ENCODE results near the gene CEP85.

The CEP85 gene

DNA sequence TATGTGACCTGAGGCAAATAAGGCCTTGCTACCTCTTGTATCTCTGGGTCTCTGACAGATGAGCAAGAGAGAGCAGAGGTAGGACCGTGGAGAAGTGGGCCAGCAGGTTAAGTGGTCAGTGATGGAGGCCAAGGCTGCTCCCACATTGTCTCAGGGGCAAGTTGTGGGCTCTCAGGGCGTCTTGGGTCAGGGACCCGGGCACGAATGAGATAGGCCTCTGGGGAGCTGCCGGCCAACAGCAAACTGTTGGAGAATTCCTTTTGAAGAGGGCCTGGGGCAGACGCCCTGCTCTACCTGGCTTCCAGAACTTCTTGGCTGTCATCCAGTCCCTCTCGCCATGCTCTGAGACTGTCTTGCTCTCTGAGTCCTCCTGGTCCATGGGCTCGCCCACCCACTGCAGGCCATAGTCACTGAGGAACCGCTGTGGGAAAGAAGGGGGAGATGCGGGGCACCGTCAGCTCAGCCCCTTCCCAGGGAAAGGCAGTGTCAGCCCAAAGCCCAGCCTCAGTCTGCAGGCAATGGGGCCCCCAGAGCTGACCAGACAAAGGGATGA lies 60.0 kb downstream of the CEP85 start:
- ChIA-PET CTCF (interaction anchor here (1.0 kb wide), 1 partner anchor 8 kb away, joined by 3 read pairs; no protein-coding TSS in a partner anchor), POLR2A (no interaction called here)
- DNase-seq (ENCODE audit: extremely low spot score) = no peak
- TF ChIP-seq CTBP1 (IDR thresholded peaks at IDR 0.05; ENCODE audit: borderline replicate concordance) (no peak), ELF4 (IDR thresholded peaks at IDR 0.05) (no peak), ARNT (IDR thresholded peaks at IDR 0.05) (no peak), SUZ12 (IDR thresholded peaks at IDR 0.05) (no peak), SP1 (IDR thresholded peaks at IDR 0.05) (no peak), BHLHE40 (IDR thresholded peaks at IDR 0.05; ENCODE audit: borderline replicate concordance) (no peak), FOXK2 (IDR thresholded peaks at IDR 0.05) (no peak), L3MBTL2 (conservative IDR thresholded peaks at IDR 0.05) (no peak), NFRKB (IDR thresholded peaks at IDR 0.05) (no peak), FOXM1 (IDR thresholded peaks at IDR 0.05; ENCODE audit: borderline replicate concordance) (no peak), TARDBP (IDR thresholded peaks at IDR 0.05) (no peak), HDGF (IDR thresholded peaks at IDR 0.05; ENCODE audit: borderline replicate concordance) (no peak), ZNF384 (IDR thresholded peaks at IDR 0.05) (no peak), LEF1 (IDR thresholded peaks at IDR 0.05; ENCODE audit: borderline replicate concordance) (no peak), FOXA1 (IDR thresholded peaks at IDR 0.05) (no peak)
- TF ChIP-seq, protein P1, sequence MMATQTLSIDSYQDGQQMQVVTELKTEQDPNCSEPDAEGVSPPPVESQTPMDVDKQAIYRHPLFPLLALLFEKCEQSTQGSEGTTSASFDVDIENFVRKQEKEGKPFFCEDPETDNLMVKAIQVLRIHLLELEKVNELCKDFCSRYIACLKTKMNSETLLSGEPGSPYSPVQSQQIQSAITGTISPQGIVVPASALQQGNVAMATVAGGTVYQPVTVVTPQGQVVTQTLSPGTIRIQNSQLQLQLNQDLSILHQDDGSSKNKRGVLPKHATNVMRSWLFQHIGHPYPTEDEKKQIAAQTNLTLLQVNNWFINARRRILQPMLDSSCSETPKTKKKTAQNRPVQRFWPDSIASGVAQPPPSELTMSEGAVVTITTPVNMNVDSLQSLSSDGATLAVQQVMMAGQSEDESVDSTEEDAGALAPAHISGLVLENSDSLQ (IDR thresholded peaks at IDR 0.05) = no peak

DNA sequence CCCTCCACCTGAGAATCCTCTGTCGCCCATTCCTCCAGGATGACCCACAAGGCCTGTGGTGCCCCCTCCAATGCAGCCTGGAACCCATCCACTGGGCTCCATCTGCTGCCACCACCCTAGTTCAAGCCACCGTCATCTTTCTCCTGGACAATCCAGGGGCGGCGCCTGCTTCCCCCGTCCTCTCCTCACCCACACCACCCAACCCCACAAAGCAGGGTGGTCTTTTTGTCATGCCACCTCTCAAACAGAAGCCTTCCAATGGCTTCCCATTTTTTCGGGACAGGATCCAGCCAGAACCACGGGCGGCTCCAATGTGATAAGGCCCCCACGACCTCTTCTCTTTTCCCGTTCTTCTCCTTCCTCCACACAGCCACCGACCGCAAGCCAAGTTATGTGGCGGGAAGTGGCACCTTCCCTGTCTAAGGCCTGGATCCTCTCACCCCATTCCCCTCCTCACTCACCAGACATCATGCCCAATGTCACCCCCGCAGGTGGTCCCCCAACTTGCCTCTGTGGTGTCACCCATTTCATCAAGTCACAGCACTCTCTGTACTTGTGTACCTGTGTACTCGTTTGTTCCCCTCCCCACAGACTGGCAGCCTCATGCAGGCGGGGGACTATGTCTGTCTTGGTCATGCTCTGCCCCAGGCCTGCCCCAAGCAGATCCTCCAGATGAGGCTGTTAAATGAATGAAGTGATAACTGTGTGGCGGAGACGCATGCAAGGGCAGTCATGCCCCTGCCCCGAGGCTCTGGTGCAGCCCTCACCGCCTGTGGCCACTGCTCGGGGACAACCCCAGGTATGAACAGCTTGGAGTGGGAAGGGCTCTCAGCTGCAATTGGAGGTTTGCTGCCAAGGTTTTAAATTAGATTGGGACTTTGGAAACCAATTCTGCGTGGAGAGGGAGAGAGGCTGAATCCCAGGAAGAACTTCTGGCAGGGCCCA lies 61.5 kb downstream of the CEP85 start:
- no peak for DNase-seq (ENCODE audit: extremely low spot score)
- ChIA-PET POLR2A (interaction anchor here (1.4 kb wide), 1 partner anchor 12 kb away, joined by 7 read pairs; the partner anchor contains the start of gene UBXN11), CTCF (no interaction called here)
- TF ChIP-seq ARNT (IDR thresholded peaks at IDR 0.05) (no peak), SUZ12 (IDR thresholded peaks at IDR 0.05) (no peak), NFRKB (IDR thresholded peaks at IDR 0.05) (no peak), FOXA1 (IDR thresholded peaks at IDR 0.05) (no peak), BHLHE40 (IDR thresholded peaks at IDR 0.05; ENCODE audit: borderline replicate concordance) (no peak), CTBP1 (IDR thresholded peaks at IDR 0.05; ENCODE audit: borderline replicate concordance) (no peak), ZNF384 (IDR thresholded peaks at IDR 0.05) (no peak)
- TF ChIP-seq, protein P1 (IDR thresholded peaks at IDR 0.05) = no peak

DNA sequence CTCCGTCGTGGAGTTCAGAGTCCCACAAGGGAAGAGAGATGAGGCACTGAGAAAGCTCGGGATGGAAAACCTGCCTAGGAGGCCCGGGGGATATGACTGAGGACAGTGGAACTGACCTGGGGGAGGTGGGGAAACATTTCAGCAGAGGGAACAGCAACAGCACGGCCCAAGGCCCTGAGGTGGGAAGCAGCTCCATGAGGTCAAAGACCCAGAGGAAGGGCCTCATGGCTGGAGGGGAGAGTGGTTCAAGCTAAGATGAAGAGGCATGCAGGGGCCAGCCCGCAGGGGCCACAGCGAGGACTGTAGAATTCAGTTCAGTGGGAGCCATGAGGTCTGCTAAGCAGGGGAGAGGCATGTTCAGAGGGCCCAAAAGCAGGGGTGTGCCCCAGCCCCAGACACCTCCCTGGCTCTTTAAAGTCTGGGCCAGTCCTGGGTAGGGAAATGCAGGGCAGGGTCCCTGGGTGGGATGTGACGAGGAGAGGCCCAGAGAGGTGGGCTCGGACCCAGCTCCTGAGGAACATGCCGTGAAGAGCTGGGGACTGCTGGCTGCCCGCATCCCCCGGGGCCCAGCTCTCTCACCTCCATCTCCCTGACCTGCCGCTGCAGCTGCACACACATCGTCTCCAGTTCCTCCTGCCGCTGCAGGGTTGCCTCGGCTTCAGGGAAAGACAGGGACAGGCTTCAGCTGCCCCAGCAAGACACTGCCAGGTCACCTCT lies 62.5 kb downstream of the CEP85 start:
- no peak for DNase-seq (ENCODE audit: extremely low spot score)
- ChIA-PET POLR2A (interaction anchor here (1.4 kb wide), 1 partner anchor 11 kb away, joined by 7 read pairs; the partner anchor contains the start of gene UBXN11), CTCF (interaction anchor here (0.6 to 1.0 kb wide), 3 partner anchors 11 to 113 kb away, joined by 3 read pairs; no protein-coding TSS in a partner anchor)
- TF ChIP-seq BHLHE40 (IDR thresholded peaks at IDR 0.05; ENCODE audit: borderline replicate concordance) = no peak
- TF ChIP-seq ARNT (IDR thresholded peaks at IDR 0.05) = no peak
- no peak for TF ChIP-seq L3MBTL2 (conservative IDR thresholded peaks at IDR 0.05)

DNA sequence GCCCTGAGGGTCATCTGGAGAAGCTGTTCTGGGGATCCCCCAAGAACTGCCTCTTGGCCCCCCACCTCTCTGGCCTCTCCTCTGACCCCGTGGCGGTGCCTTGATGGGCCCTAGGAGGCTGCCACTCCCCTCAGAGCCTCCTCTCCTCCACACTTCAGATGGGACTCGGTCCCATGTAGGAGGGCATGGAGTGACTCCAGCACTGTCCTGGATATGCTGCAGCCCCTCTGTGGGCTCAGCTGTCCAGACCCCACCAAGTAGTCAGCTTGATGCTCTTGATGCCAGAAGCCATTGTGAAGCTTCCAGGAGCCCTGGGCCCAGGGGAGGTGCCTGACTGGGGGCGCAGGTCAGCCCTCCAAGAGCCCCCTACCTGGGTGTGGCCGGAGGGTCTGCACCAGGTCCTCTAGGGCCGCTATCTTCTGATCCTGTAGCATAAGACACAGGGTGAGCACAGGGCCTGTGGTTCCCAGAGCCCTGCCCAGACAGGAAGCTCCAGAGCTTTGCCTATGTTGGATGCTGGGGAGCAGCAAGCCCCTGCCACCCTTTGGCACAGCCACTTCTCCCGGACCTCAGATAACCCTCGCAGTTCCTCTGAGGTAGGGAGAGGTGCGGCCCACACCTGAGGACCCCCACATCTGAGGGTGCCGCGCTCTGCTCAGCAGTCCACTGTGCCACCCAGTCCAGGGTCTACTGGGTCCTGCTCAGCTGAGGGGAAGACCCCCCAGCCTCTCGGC lies 63.2 kb downstream of the CEP85 start:
- POLR2A ChIA-PET = no interaction called here
- CTCF ChIA-PET = interaction anchor here (0.6 to 1.0 kb wide), 3 partner anchors 12 to 113 kb away, joined by 3 read pairs; no protein-coding TSS in a partner anchor
- no peak for DNase-seq (ENCODE audit: extremely low spot score)
- TF ChIP-seq ELF4 (IDR thresholded peaks at IDR 0.05) (no peak), NFRKB (IDR thresholded peaks at IDR 0.05) (no peak), ARNT (IDR thresholded peaks at IDR 0.05) (no peak), TARDBP (IDR thresholded peaks at IDR 0.05) (no peak), SP1 (IDR thresholded peaks at IDR 0.05) (no peak), FOXA1 (IDR thresholded peaks at IDR 0.05) (no peak)

DNA sequence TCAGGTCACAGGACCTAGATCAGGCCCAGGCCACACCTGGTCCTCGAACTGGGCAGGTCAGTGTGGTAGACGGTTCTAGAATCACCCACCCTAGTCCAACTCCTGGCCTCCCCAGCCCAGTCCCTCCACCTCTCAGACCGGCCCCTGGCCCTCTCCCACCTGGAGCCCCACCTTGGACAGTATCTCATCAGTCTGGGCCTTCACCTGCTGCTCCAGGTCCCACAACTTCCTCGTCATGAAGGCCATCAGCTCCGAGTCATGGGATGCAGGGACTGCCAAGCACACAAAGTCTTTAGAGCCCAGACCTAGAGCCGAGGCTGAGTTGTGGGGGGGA lies 63.8 kb downstream of the CEP85 start:
- ChIA-PET POLR2A (no interaction called here), CTCF (interaction anchor here (1.0 kb wide), 1 partner anchor 12 kb away, joined by 3 read pairs; no protein-coding TSS in a partner anchor)
- no peak for DNase-seq (ENCODE audit: extremely low spot score)
- no peak for TF ChIP-seq FOXA1 (IDR thresholded peaks at IDR 0.05)
- TF ChIP-seq ELF4 (IDR thresholded peaks at IDR 0.05) = no peak
- TF ChIP-seq, protein P1 (IDR thresholded peaks at IDR 0.05) = no peak
- TF ChIP-seq ZNF384 (IDR thresholded peaks at IDR 0.05) = no peak
- no peak for TF ChIP-seq BHLHE40 (IDR thresholded peaks at IDR 0.05; ENCODE audit: borderline replicate concordance)
- no peak for TF ChIP-seq TARDBP (IDR thresholded peaks at IDR 0.05)
- no peak for TF ChIP-seq CTBP1 (IDR thresholded peaks at IDR 0.05; ENCODE audit: borderline replicate concordance)

All from HEK293T (cell line).